HCT116 (cell line): ENCODE results near the gene MUC21. TPM values are rescaled to one million over a fixed set of nuclear protein-coding genes. Genes with fewer than 3 reads are reported as not detected.

ENCODE experiments used
- ATAC-seq: fragments of 200-7000 bp; cut with Tn5 transposase; 2 replicates; pipeline ENCODE4 v1.9.1; 2020; ENCODE audit warnings: mild to moderate bottlenecking, moderate library complexity
- BruUV-seq: library from RNA; stranded (reverse); fragments of 400-500 nt; replicated peaks from 2 replicates; lab custom pipeline; 2021; lab: Mats Ljungman, UMichigan
- CTCF ChIA-PET: fragments of 300-600 bp; sonication (Branson Sonifier 250); formaldehyde crosslinking; loops from one replicate; lab custom pipeline; 2021; ENCODE audit warnings: antibody characterized with exemption; lab: Charles Lee
- POLR2A ChIA-PET: fragments of 300-600, 350-600 bp; sonication (Branson Sonifier 250); formaldehyde crosslinking; loops from one replicate; lab custom pipeline; 2021; ENCODE audit warnings: antibody characterized with exemption; lab: Charles Lee
- RAD21 ChIA-PET, 2 experiments: fragments of 300-600 bp; sonication (Branson Sonifier 250); formaldehyde crosslinking; loops; one replicate each; lab custom pipeline; 2023; ENCODE audit warnings: low total read pairs in 2 of 2; ENCODE audit not compliant: uncharacterized antibody in 2 of 2, unreplicated experiment in 2 of 2, low non-redundant PET in 1 of 2; lab: Charles Lee
- DNase-seq: peaks from one replicate; pipeline ENCODE4 v3.0.0-alpha.2; 2010; ENCODE audit warnings: low read depth, low spot score
- H2AFZ ChIP-seq: fragments of 200-600 bp; shearing (Covaris generic), sonication (generic); 2 replicates; pipeline ENCODE4 v1.6.1; 2017; ENCODE audit warnings: low read depth, mixed run types, mixed read lengths, antibody characterized with exemption, low read length; ENCODE audit not compliant: poor library complexity, severe bottlenecking
- H3K27ac ChIP-seq: 2 replicates; pipeline ENCODE4 v1.5.1; 2012; ENCODE audit warnings: low read depth, low read length
- H3K27me3 ChIP-seq: fragments of 200-600 bp; sonication (generic); 2 replicates; pipeline ENCODE4 v1.6.1; 2016; ENCODE audit warnings: mixed run types, low read length, mixed read lengths; ENCODE audit not compliant: insufficient read depth
- H3K36me3 ChIP-seq, 2 experiments: fragments of 200-500 bp in 1 of 2; fragments of 200-600 bp in 1 of 2; sonication (Bioruptor generic) in 1 of 2; sonication (generic) in 1 of 2; 2 replicates each; pipeline versions ENCODE4 v1.5.1 to v1.6.1; 2014 to 2016; ENCODE audit warnings: low read length in 2 of 2, inconsistent platforms in 1 of 2, mixed read lengths in 1 of 2, mixed run types in 1 of 2; ENCODE audit not compliant: insufficient read depth in 2 of 2, control insufficient read depth in 1 of 2
- H3K4me1 ChIP-seq, 2 experiments: fragments of 200-600 bp in 1 of 2; sonication (generic) in 1 of 2; 2 replicates each; pipeline versions ENCODE4 v1.5.1 to v1.6.1; 2012 to 2017; ENCODE audit warnings: low read length in 2 of 2, inconsistent platforms in 1 of 2, mild to moderate bottlenecking in 1 of 2, mixed read lengths in 1 of 2, mixed run types in 1 of 2, moderate library complexity in 1 of 2; ENCODE audit not compliant: insufficient read depth in 2 of 2, control insufficient read depth in 1 of 2
- H3K4me2 ChIP-seq: fragments of 200-600 bp; sonication (generic); 2 replicates; pipeline ENCODE4 v1.6.1; 2017; ENCODE audit warnings: mixed run types, low read length, mixed read lengths
- H3K4me3 ChIP-seq, 2 experiments: fragments of 200-600 bp in 1 of 2; sonication (generic) in 1 of 2; replicated peaks in 1 of 2; 2 replicates each; pipeline ENCODE4 v1.5.1; 2011 to 2016; ENCODE audit warnings: low read length in 2 of 2, control low read depth in 1 of 2, low read depth in 1 of 2, mild to moderate bottlenecking in 1 of 2, mixed read lengths in 1 of 2, mixed run types in 1 of 2
- H3K79me2 ChIP-seq: fragments of 200-600 bp; sonication (generic); 2 replicates; pipeline ENCODE4 v1.6.1; 2017; ENCODE audit warnings: mild to moderate bottlenecking, mixed run types, low read length, moderate library complexity, mixed read lengths; ENCODE audit not compliant: insufficient read depth
- H3K9ac ChIP-seq: fragments of 200-600 bp; sonication (generic); 2 replicates; pipeline ENCODE4 v1.6.1; 2016; ENCODE audit warnings: low read length, mixed read lengths
- H3K9me2 ChIP-seq: fragments of 200-600 bp; sonication (generic), shearing (Covaris generic); 2 replicates; pipeline ENCODE4 v1.6.1; 2017; ENCODE audit warnings: mixed run types, mild to moderate bottlenecking, moderate library complexity; ENCODE audit not compliant: insufficient read depth
- H3K9me3 ChIP-seq, 2 experiments: fragments of 200-500 bp in 1 of 2; fragments of 200-600 bp in 1 of 2; sonication (Bioruptor generic) in 1 of 2; sonication (generic) in 1 of 2; 2 replicates each; pipeline ENCODE4 v1.6.1; 2014 to 2017; ENCODE audit warnings: low read length in 2 of 2, mixed read lengths in 2 of 2, inconsistent platforms in 1 of 2, low read depth in 1 of 2, mild to moderate bottlenecking in 1 of 2, mixed run types in 1 of 2, moderate library complexity in 1 of 2; ENCODE audit not compliant: control insufficient read depth in 1 of 2, insufficient read depth in 1 of 2
- H4K20me1 ChIP-seq: fragments of 200-600 bp; sonication (generic), shearing (Covaris generic); 2 replicates; pipeline ENCODE4 v1.6.1; 2017; ENCODE audit warnings: mixed run types, mild to moderate bottlenecking, moderate library complexity; ENCODE audit not compliant: insufficient read depth
- ATF3 ChIP-seq: IDR thresholded peaks from 2 replicates; pipeline ENCODE4 v1.6.1; 2012
- CBX3 ChIP-seq: IDR thresholded peaks from 2 replicates; pipeline ENCODE4 v1.6.1; 2012; ENCODE audit warnings: low read depth
- CEBPB ChIP-seq: IDR thresholded peaks from 2 replicates; pipeline ENCODE4 v1.6.1; 2012; ENCODE audit warnings: low read depth
- EGR1 ChIP-seq: IDR thresholded peaks from 2 replicates; pipeline ENCODE4 v1.6.1; 2012; ENCODE audit warnings: low read depth
- EZH2 ChIP-seq: fragments of 200-600 bp; sonication (generic); IDR thresholded peaks from 2 replicates; pipeline ENCODE4 v1.6.1; 2017; ENCODE audit warnings: antibody characterized with exemption, mixed run types
- JUND ChIP-seq: IDR thresholded peaks from 2 replicates; pipeline ENCODE4 v1.6.1; 2012
- MAX ChIP-seq: IDR thresholded peaks from 2 replicates; pipeline ENCODE4 v1.6.1; 2012
- POLR2A ChIP-seq: IDR thresholded peaks from 2 replicates; pipeline ENCODE4 v1.7.0; 2011; ENCODE audit warnings: borderline replicate concordance; ENCODE audit not compliant: insufficient read depth, insufficient read length; ENCODE audit errors: extremely low read depth
- POLR2AphosphoS5 ChIP-seq: IDR thresholded peaks from 2 replicates; pipeline ENCODE4 v1.6.1; 2011; ENCODE audit warnings: mild to moderate bottlenecking, low read depth, low read length, moderate library complexity
- REST ChIP-seq: IDR thresholded peaks from 2 replicates; pipeline ENCODE4 v1.6.1; 2012; ENCODE audit warnings: low read depth
- SIN3A ChIP-seq: IDR thresholded peaks from 2 replicates; pipeline ENCODE4 v1.6.1; 2012; ENCODE audit warnings: low read depth
- SP1 ChIP-seq: IDR thresholded peaks from 2 replicates; pipeline ENCODE4 v1.6.1; 2012; ENCODE audit warnings: low read depth
- SRF ChIP-seq: IDR thresholded peaks from 2 replicates; pipeline ENCODE4 v1.6.1; 2012; ENCODE audit warnings: low read depth
- TCF7L2 ChIP-seq: IDR thresholded peaks from 2 replicates; pipeline ENCODE4 v1.7.0; 2011; ENCODE audit warnings: borderline replicate concordance, inconsistent platforms; ENCODE audit not compliant: insufficient read depth, insufficient read length; ENCODE audit errors: extremely low read depth
- YY1 ChIP-seq: IDR thresholded peaks from 2 replicates; pipeline ENCODE4 v1.6.1; 2011; ENCODE audit warnings: low read length, low read depth, moderate library complexity, mild to moderate bottlenecking; ENCODE audit not compliant: insufficient replicate concordance; ENCODE audit errors: extremely low read depth
- ZBTB33 ChIP-seq: IDR thresholded peaks from 2 replicates; pipeline ENCODE4 v1.6.1; 2011; ENCODE audit warnings: mild to moderate bottlenecking, low read length, moderate library complexity; ENCODE audit not compliant: insufficient replicate concordance; ENCODE audit errors: extremely low read depth
- ZFX ChIP-seq: fragments of 450-650 bp; IDR thresholded peaks from 2 replicates; pipeline ENCODE4 v1.6.1; 2017
- intact Hi-C: fragments of 100-400 bp; cut with micrococcal nuclease; formaldehyde crosslinking; loops from 2 replicates; pipeline ENCODE4 v1.10.0; 2022
- total RNA-seq: library from RNA; stranded (reverse); gene quantifications from one replicate; pipeline ENCODE4 v1.2.1, GENCODE V29; 2021; ENCODE audit not compliant: unreplicated experiment

MUC21 gene
- total RNA-seq, 1 experiment from 2014 or later: not detected

GRCh38 chr6:31037682-31038081 is 54.2 kb downstream of the MUC21 start (continued):
- no peak for TF ChIP-seq REST
- TF ChIP-seq MAX: no peak
- TF ChIP-seq EZH2: no peak
- TF ChIP-seq SRF: no peak
- TF ChIP-seq TCF7L2: no peak
- no peak for TF ChIP-seq YY1
- TF ChIP-seq SIN3A: no peak
- no peak for TF ChIP-seq CEBPB
- no peak for TF ChIP-seq EGR1

GRCh38 chr6:31038559-31038958 is 55.0 kb downstream of the MUC21 start:
- intact Hi-C loops: no loop called here
- H3K9me3 ChIP-seq: no peaks in the 10 kb centered on the region
- no peak for TF ChIP-seq SP1
- no peak for TF ChIP-seq ZFX
- TF ChIP-seq ZBTB33: no peak
- no peak for TF ChIP-seq YY1
- TF ChIP-seq EGR1: no peak
- TF ChIP-seq ATF3: no peak
- no peak for TF ChIP-seq JUND
- no peak for TF ChIP-seq CEBPB
- no peak for TF ChIP-seq MAX
- no peak for TF ChIP-seq TCF7L2
- no peak for TF ChIP-seq CBX3
- TF ChIP-seq POLR2A: no peak
- no peak for TF ChIP-seq POLR2AphosphoS5
- no peak overlapping the region for H3K27ac ChIP-seq
- RAD21 ChIA-PET: no interaction called here
- POLR2A ChIA-PET: interaction anchor here (1.0 kb wide), 1 partner anchor 16 kb away, joined by 5 read pairs; no protein-coding TSS in a partner anchor
- H2AFZ ChIP-seq: no peak overlapping the region
- no peak overlapping the region for H3K4me3 ChIP-seq
- no peaks in the 10 kb centered on the region for H3K27me3 ChIP-seq
- BruUV-seq: no TSS peak
- H3K9me2 ChIP-seq: no peaks in the 10 kb centered on the region
- no peaks in the 10 kb centered on the region for H3K36me3 ChIP-seq
- no peak overlapping the region for H3K4me2 ChIP-seq
- CTCF ChIA-PET: no interaction called here
- H4K20me1 ChIP-seq: no peaks in the 10 kb centered on the region
- peaks cover 0 to 8% of the 10 kb centered on the region in 2 experiments; a peak in 2 of 4 replicates for H3K4me1 ChIP-seq
- H3K9ac ChIP-seq: no peak overlapping the region
- no peak for DNase-seq
- ATAC-seq: no peak
- no peaks in the 10 kb centered on the region for H3K79me2 ChIP-seq
